NCI-H446 treated with DMSO at 0.1 percent for 48 hours (cell line): ENCODE data around the gene ABCC6.
"Not testable (repeated sequence)": the region's sequence is repeated elsewhere in the genome, so short reads cannot be mapped to it uniquely, and the experiment has no call there.

Experiments
- DNase-seq: peaks from one replicate; lab custom pipeline; 2025; lab: John Stamatoyannopoulos, UW

Gene ABCC6

GRCh38 chr16:16223662-16224241 lies 458 bp upstream of the ABCC6 start:
- not testable (repeated sequence) for DNase-seq

GRCh38 chr16:16221382-16221781 lies 1.9 kb downstream of the ABCC6 start:
- DNase-seq: not testable (repeated sequence)

GRCh38 chr16:16220449-16220848 lies 2.8 kb downstream of the ABCC6 start:
- DNase-seq: not testable (repeated sequence)

- not testable (repeated sequence) for DNase-seq
Measured at GRCh38 chr16:16218787-16219186, 4.5 kb downstream of the ABCC6 start.

- not testable (repeated sequence) for DNase-seq
Measured at GRCh38 chr16:16218349-16218748, 4.9 kb downstream of the ABCC6 start.

GRCh38 chr16:16213863-16214293 lies 9.4 kb downstream of the ABCC6 start:
- DNase-seq: not testable (repeated sequence)

GRCh38 chr16:16211404-16211803 lies 11.9 kb downstream of the ABCC6 start:
- DNase-seq: not testable (repeated sequence)

- DNase-seq: not testable (repeated sequence)
Measured at GRCh38 chr16:16208461-16208860, 14.8 kb downstream of the ABCC6 start.

GRCh38 chr16:16207787-16208334 lies 15.4 kb downstream of the ABCC6 start:
- not testable (repeated sequence) for DNase-seq

- DNase-seq: not testable (repeated sequence)
Measured at GRCh38 chr16:16207097-16207786, 16.1 kb downstream of the ABCC6 start.

GRCh38 chr16:16205864-16206263 lies 17.4 kb downstream of the ABCC6 start:
- not testable (repeated sequence) for DNase-seq

GRCh38 chr16:16204552-16204951 lies 18.7 kb downstream of the ABCC6 start:
- not testable (repeated sequence) for DNase-seq

GRCh38 chr16:16203494-16203893 lies 19.8 kb downstream of the ABCC6 start:
- DNase-seq: not testable (repeated sequence)

GRCh38 chr16:16202400-16203143 lies 20.7 kb downstream of the ABCC6 start:
- peak; percentile 16 for DNase-seq

- not testable (repeated sequence) for DNase-seq
Measured at GRCh38 chr16:16201880-16202279, 21.4 kb downstream of the ABCC6 start.

GRCh38 chr16:16200391-16200790 lies 22.9 kb downstream of the ABCC6 start:
- not testable (repeated sequence) for DNase-seq

- DNase-seq: not testable (repeated sequence)
Measured at GRCh38 chr16:16199428-16199827, 23.9 kb downstream of the ABCC6 start.

GRCh38 chr16:16197966-16198365 lies 25.3 kb downstream of the ABCC6 start:
- no peak for DNase-seq

- no peak for DNase-seq
Measured at GRCh38 chr16:16197331-16197730, 26.0 kb downstream of the ABCC6 start.

- no peak for DNase-seq
Measured at GRCh38 chr16:16196099-16196498, 27.2 kb downstream of the ABCC6 start.

GRCh38 chr16:16191493-16192167 lies 31.7 kb downstream of the ABCC6 start:
- no peak for DNase-seq

- DNase-seq: not testable (repeated sequence)
Measured at GRCh38 chr16:16190966-16191365, 32.3 kb downstream of the ABCC6 start.
